HCT116 (cell line): ENCODE measurements around the gene GFM1. TPM values are rescaled to one million over a fixed set of nuclear protein-coding genes. Genes with fewer than 3 reads are reported as not detected.

Experiments used
- ATAC-seq: fragments of 200-7000 bp; cut with Tn5 transposase; 2 replicates; pipeline ENCODE4 v1.9.1; 2020; ENCODE audit warnings: mild to moderate bottlenecking, moderate library complexity
- BruUV-seq: library from RNA; stranded (reverse); fragments of 400-500 nt; replicated peaks from 2 replicates; lab custom pipeline; 2021; lab: Mats Ljungman, UMichigan
- CTCF ChIA-PET: fragments of 300-600 bp; sonication (Branson Sonifier 250); formaldehyde crosslinking; loops from one replicate; lab custom pipeline; 2021; ENCODE audit warnings: antibody characterized with exemption; lab: Charles Lee
- POLR2A ChIA-PET: fragments of 300-600, 350-600 bp; sonication (Branson Sonifier 250); formaldehyde crosslinking; loops from one replicate; lab custom pipeline; 2021; ENCODE audit warnings: antibody characterized with exemption; lab: Charles Lee
- RAD21 ChIA-PET, 2 experiments: fragments of 300-600 bp; sonication (Branson Sonifier 250); formaldehyde crosslinking; loops; one replicate each; lab custom pipeline; 2023; ENCODE audit warnings: low total read pairs in 2 of 2; ENCODE audit not compliant: uncharacterized antibody in 2 of 2, unreplicated experiment in 2 of 2, low non-redundant PET in 1 of 2; lab: Charles Lee
- DNase-seq: peaks from one replicate; pipeline ENCODE4 v3.0.0-alpha.2; 2010; ENCODE audit warnings: low read depth, low spot score
- H2AFZ ChIP-seq: fragments of 200-600 bp; shearing (Covaris generic), sonication (generic); 2 replicates; pipeline ENCODE4 v1.6.1; 2017; ENCODE audit warnings: low read depth, mixed run types, mixed read lengths, antibody characterized with exemption, low read length; ENCODE audit not compliant: poor library complexity, severe bottlenecking
- H3K27ac ChIP-seq: 2 replicates; pipeline ENCODE4 v1.5.1; 2012; ENCODE audit warnings: low read depth, low read length
- H3K27me3 ChIP-seq: fragments of 200-600 bp; sonication (generic); 2 replicates; pipeline ENCODE4 v1.6.1; 2016; ENCODE audit warnings: mixed run types, low read length, mixed read lengths; ENCODE audit not compliant: insufficient read depth
- H3K36me3 ChIP-seq, 2 experiments: fragments of 200-500 bp in 1 of 2; fragments of 200-600 bp in 1 of 2; sonication (Bioruptor generic) in 1 of 2; sonication (generic) in 1 of 2; 2 replicates each; pipeline versions ENCODE4 v1.5.1 to v1.6.1; 2014 to 2016; ENCODE audit warnings: low read length in 2 of 2, inconsistent platforms in 1 of 2, mixed read lengths in 1 of 2, mixed run types in 1 of 2; ENCODE audit not compliant: insufficient read depth in 2 of 2, control insufficient read depth in 1 of 2
- H3K4me1 ChIP-seq, 2 experiments: fragments of 200-600 bp in 1 of 2; sonication (generic) in 1 of 2; 2 replicates each; pipeline versions ENCODE4 v1.5.1 to v1.6.1; 2012 to 2017; ENCODE audit warnings: low read length in 2 of 2, inconsistent platforms in 1 of 2, mild to moderate bottlenecking in 1 of 2, mixed read lengths in 1 of 2, mixed run types in 1 of 2, moderate library complexity in 1 of 2; ENCODE audit not compliant: insufficient read depth in 2 of 2, control insufficient read depth in 1 of 2
- H3K4me2 ChIP-seq: fragments of 200-600 bp; sonication (generic); 2 replicates; pipeline ENCODE4 v1.6.1; 2017; ENCODE audit warnings: mixed run types, low read length, mixed read lengths
- H3K4me3 ChIP-seq, 2 experiments: fragments of 200-600 bp in 1 of 2; sonication (generic) in 1 of 2; replicated peaks in 1 of 2; 2 replicates each; pipeline ENCODE4 v1.5.1; 2011 to 2016; ENCODE audit warnings: low read length in 2 of 2, control low read depth in 1 of 2, low read depth in 1 of 2, mild to moderate bottlenecking in 1 of 2, mixed read lengths in 1 of 2, mixed run types in 1 of 2
- H3K79me2 ChIP-seq: fragments of 200-600 bp; sonication (generic); 2 replicates; pipeline ENCODE4 v1.6.1; 2017; ENCODE audit warnings: mild to moderate bottlenecking, mixed run types, low read length, moderate library complexity, mixed read lengths; ENCODE audit not compliant: insufficient read depth
- H3K9ac ChIP-seq: fragments of 200-600 bp; sonication (generic); 2 replicates; pipeline ENCODE4 v1.6.1; 2016; ENCODE audit warnings: low read length, mixed read lengths
- H3K9me2 ChIP-seq: fragments of 200-600 bp; sonication (generic), shearing (Covaris generic); 2 replicates; pipeline ENCODE4 v1.6.1; 2017; ENCODE audit warnings: mixed run types, mild to moderate bottlenecking, moderate library complexity; ENCODE audit not compliant: insufficient read depth
- H3K9me3 ChIP-seq, 2 experiments: fragments of 200-500 bp in 1 of 2; fragments of 200-600 bp in 1 of 2; sonication (Bioruptor generic) in 1 of 2; sonication (generic) in 1 of 2; 2 replicates each; pipeline ENCODE4 v1.6.1; 2014 to 2017; ENCODE audit warnings: low read length in 2 of 2, mixed read lengths in 2 of 2, inconsistent platforms in 1 of 2, low read depth in 1 of 2, mild to moderate bottlenecking in 1 of 2, mixed run types in 1 of 2, moderate library complexity in 1 of 2; ENCODE audit not compliant: control insufficient read depth in 1 of 2, insufficient read depth in 1 of 2
- H4K20me1 ChIP-seq: fragments of 200-600 bp; sonication (generic), shearing (Covaris generic); 2 replicates; pipeline ENCODE4 v1.6.1; 2017; ENCODE audit warnings: mixed run types, mild to moderate bottlenecking, moderate library complexity; ENCODE audit not compliant: insufficient read depth
- CBX3 ChIP-seq: IDR thresholded peaks from 2 replicates; pipeline ENCODE4 v1.6.1; 2012; ENCODE audit warnings: low read depth
- CEBPB ChIP-seq: IDR thresholded peaks from 2 replicates; pipeline ENCODE4 v1.6.1; 2012; ENCODE audit warnings: low read depth
- EGR1 ChIP-seq: IDR thresholded peaks from 2 replicates; pipeline ENCODE4 v1.6.1; 2012; ENCODE audit warnings: low read depth
- ELF1 ChIP-seq: IDR thresholded peaks from 2 replicates; pipeline ENCODE4 v1.6.1; 2012; ENCODE audit warnings: low read depth, borderline replicate concordance
- EZH2 ChIP-seq: fragments of 200-600 bp; sonication (generic); IDR thresholded peaks from 2 replicates; pipeline ENCODE4 v1.6.1; 2017; ENCODE audit warnings: antibody characterized with exemption, mixed run types
- FOSL1 ChIP-seq: IDR thresholded peaks from 2 replicates; pipeline ENCODE4 v1.6.1; 2012; ENCODE audit warnings: low read depth
- SIN3A ChIP-seq: IDR thresholded peaks from 2 replicates; pipeline ENCODE4 v1.6.1; 2012; ENCODE audit warnings: low read depth
- SP1 ChIP-seq: IDR thresholded peaks from 2 replicates; pipeline ENCODE4 v1.6.1; 2012; ENCODE audit warnings: low read depth
- SRF ChIP-seq: IDR thresholded peaks from 2 replicates; pipeline ENCODE4 v1.6.1; 2012; ENCODE audit warnings: low read depth
- ZFX ChIP-seq: fragments of 450-650 bp; IDR thresholded peaks from 2 replicates; pipeline ENCODE4 v1.6.1; 2017
- ZNF274 ChIP-seq: fragments of 200-500 bp; sonication (Bioruptor generic); IDR thresholded peaks from 2 replicates; pipeline ENCODE4 v1.6.1; 2014; ENCODE audit warnings: mild to moderate bottlenecking, low read depth, low read length, inconsistent platforms
- intact Hi-C: fragments of 100-400 bp; cut with micrococcal nuclease; formaldehyde crosslinking; loops from 2 replicates; pipeline ENCODE4 v1.10.0; 2022
- total RNA-seq: library from RNA; stranded (reverse); gene quantifications from one replicate; pipeline ENCODE4 v1.2.1, GENCODE V29; 2021; ENCODE audit not compliant: unreplicated experiment
- TF ChIP-seq, protein P1 (sequence below): IDR thresholded peaks from 2 replicates; pipeline ENCODE4 v1.6.1; 2012
- TF ChIP-seq, protein P2 (sequence below): IDR thresholded peaks from 2 replicates; pipeline ENCODE4 v1.6.1; 2012

GFM1 gene
- total RNA-seq, 1 experiment from 2014 or later, result 38.7 TPM

DNA sequence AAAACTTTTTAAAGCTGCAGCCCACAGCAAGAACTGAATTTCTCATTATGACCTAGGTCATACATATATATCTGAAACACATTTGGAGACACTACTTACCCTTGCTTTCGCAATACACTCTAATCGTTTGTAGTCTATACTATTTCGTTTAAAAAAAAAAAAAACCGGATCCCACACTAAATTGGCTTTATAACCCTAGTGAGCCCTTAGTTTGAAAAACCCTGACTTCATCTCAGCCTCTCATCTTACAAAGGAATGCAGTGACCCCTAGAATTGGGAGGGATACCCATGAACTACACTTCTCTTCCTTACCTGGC lies 83.7 kb downstream of the GFM1 start:
- BruUV-seq, result no TSS peak
- H3K9ac ChIP-seq, result no peak overlapping the region
- intact Hi-C loops, result loop anchor here (5.0 kb wide), 1 partner anchor 534 kb away; no protein-coding TSS in a partner anchor
- ATAC-seq, result no peak
- no peak overlapping the region for H3K4me2 ChIP-seq
- peaks cover 11 to 23% of the 10 kb centered on the region in 2 experiments for H3K4me1 ChIP-seq
- H3K9me3 ChIP-seq, result no peaks in the 10 kb centered on the region
- CTCF ChIA-PET, result interaction anchor here (0.7 to 2.9 kb wide), 17 partner anchors 8 to 1639 kb away, joined by 3 to 32 read pairs (median 5); partner anchors contain the start of gene GFM1
- RAD21 ChIA-PET, result interaction anchor here in 1 of 2 experiments (0.9 kb wide), 1 partner anchor 68 kb away, joined by 3 read pairs; no protein-coding TSS in a partner anchor
- H2AFZ ChIP-seq, result no peak overlapping the region
- TF ChIP-seq CEBPB (peak; percentile 46), FOSL1 (no peak), SRF (no peak), CBX3 (no peak), SP1 (no peak), SIN3A (no peak), ELF1 (no peak), ZNF274 (no peak)
- TF ChIP-seq, protein P1, sequence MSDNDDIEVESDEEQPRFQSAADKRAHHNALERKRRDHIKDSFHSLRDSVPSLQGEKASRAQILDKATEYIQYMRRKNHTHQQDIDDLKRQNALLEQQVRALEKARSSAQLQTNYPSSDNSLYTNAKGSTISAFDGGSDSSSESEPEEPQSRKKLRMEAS, result no peak
- H4K20me1 ChIP-seq, result no peaks in the 10 kb centered on the region; the same call in 1 of the 2 replicates
- no peak for DNase-seq
- H3K79me2 ChIP-seq, result no peaks in the 10 kb centered on the region
- no peak overlapping the region for H3K27ac ChIP-seq
- no peaks in the 10 kb centered on the region for H3K36me3 ChIP-seq
- no peaks in the 10 kb centered on the region for H3K9me2 ChIP-seq
- no peaks in the 10 kb centered on the region for H3K27me3 ChIP-seq
- POLR2A ChIA-PET, result interaction anchor here (0.8 kb wide), 1 partner anchor 10 kb away, joined by 4 read pairs; no protein-coding TSS in a partner anchor
- H3K4me3 ChIP-seq, result no peak overlapping the region

DNA sequence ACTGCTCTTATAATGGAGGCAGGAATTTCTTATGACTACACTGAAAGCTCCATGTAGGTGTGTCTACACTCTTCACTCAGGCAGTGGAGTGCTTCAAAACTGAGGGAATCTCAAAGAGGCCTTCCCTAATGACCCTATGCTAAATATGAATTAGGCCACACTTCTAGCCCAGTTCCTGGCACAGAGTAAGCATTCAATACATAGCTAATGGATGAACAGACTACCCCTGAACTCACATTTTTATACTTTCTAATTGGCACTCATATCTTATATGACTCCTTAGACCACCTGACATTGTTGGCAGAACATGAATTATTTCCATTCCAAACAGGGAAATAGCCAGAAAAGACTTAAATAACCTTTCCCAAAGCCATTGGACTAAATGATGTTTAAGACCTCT lies 84.5 kb downstream of the GFM1 start:
- no peaks in the 10 kb centered on the region; the same call in 1 of the 2 replicates for H4K20me1 ChIP-seq
- intact Hi-C loops, result loop anchor here (5.0 kb wide), 1 partner anchor 533 kb away; no protein-coding TSS in a partner anchor
- ChIA-PET RAD21 (no interaction called here), CTCF (interaction anchor here (1.1 to 2.8 kb wide), 2 partner anchors 10 to 63 kb away, joined by 4 to 32 read pairs; no protein-coding TSS in a partner anchor), POLR2A (no interaction called here)
- no peak overlapping the region for H3K4me2 ChIP-seq
- H3K4me1 ChIP-seq, result peaks cover 11 to 20% of the 10 kb centered on the region in 2 experiments
- no peaks in the 10 kb centered on the region for H3K79me2 ChIP-seq
- H3K9me2 ChIP-seq, result no peaks in the 10 kb centered on the region
- no peaks in the 10 kb centered on the region for H3K9me3 ChIP-seq
- no peak for TF ChIP-seq EZH2
- no peak for TF ChIP-seq ZFX
- TF ChIP-seq EGR1, result no peak
- TF ChIP-seq, protein P2, sequence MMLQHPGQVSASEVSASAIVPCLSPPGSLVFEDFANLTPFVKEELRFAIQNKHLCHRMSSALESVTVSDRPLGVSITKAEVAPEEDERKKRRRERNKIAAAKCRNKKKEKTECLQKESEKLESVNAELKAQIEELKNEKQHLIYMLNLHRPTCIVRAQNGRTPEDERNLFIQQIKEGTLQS, result no peak
- no peak overlapping the region for H3K9ac ChIP-seq
- no peak for ATAC-seq
- no peak overlapping the region for H2AFZ ChIP-seq
- no peaks in the 10 kb centered on the region for H3K27me3 ChIP-seq
- DNase-seq, result no peak
- no peaks in the 10 kb centered on the region for H3K36me3 ChIP-seq
- H3K27ac ChIP-seq, result no peak overlapping the region
- H3K4me3 ChIP-seq, result no peak overlapping the region
- no TSS peak for BruUV-seq
